ENCODE measurements around the gene FBL.
A peak's percentile ranks its signal among the peaks of the same experiment; 100 is the strongest.

The FBL gene

DNA sequence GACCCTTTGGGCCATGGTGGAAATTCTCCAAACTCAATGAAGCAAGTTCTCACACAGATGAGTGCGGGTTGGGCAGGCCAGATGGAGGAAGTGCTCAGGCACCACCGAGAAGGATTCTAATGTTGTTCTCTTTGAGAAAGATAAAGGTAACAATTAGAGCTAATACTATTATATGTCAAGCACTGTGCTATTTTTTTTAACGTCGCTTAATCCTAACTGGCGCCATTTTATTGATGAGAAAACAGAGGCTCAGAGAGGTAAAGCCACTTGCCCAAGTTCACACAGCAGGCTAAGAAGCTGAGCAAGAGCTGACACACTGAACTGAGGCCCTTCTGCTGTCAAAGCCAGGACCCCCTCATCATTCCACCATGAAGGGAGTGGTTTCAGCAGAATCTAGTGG is 1.0 kb downstream of the FBL start:
- Histone ChIP-seq H3K9me2 (replicated peaks; ENCODE audit: low read depth, low read length) (no peaks in the 10 kb centered on the region), H3F3A (ENCODE audit: low read depth) (no peaks in the 10 kb centered on the region)

DNA sequence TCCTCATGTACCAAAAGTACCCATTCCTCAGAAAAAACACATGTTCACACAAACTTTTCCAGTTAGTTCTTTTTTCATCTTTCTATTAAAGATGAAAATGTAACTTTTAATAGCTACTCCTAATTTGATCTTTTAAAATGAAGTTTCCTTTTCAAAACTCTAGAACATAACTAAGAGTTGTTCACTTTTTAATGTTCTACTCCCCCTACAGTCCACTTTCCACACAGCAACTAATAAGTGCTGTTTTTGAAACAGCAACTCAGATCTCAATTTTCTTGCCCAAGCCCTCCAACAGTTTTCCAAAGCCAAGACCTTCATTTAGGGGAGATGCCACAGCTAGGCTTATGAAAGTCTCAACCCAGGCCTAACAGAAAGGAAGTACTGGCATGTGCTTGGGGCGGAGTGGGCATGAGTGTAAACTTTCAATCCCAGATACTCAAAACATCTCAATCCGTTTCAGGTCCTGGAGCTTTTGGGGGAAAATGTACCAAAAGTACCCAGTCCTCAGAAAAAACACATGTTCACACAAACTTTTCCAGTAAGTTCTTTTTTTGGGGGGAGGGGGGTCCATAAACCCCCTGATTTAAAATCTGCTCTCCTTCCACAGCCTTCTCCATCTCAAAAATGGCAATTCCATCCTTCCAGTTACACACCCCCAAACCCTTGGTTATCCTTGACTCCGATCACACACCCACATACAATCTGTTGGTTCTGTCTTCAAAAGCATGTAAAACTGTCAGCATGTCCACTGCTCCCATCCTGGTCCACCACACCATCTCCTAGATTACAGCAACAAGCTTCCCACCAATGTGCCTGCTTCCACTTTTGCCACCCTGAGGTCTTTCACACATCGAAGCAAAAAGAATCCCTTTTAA is 2.0 kb downstream of the FBL start:
- Histone ChIP-seq H3F3A (ENCODE audit: low read depth) (no peaks in the 10 kb centered on the region), H3K4me2 (ENCODE audit: low read depth, low read length, poor library complexity, severe bottlenecking) (peak overlapping the region; percentile 77), H3K79me2 (ENCODE audit: insufficient read depth, low read length) (peaks cover 65% of the 10 kb centered on the region), H3K4me3 (ENCODE audit: low read length, poor library complexity, severe bottlenecking) (peak overlapping the region; percentile 94), H3K36me3 (ENCODE audit: insufficient read depth, low read length) (peaks cover 12% of the 10 kb centered on the region; the same call in 1 of the 2 replicates), H3K9me3 (ENCODE audit: insufficient read depth, low read depth, low read length) (no peaks in the 10 kb centered on the region), H2AFZ (ENCODE audit: low read length) (no peak overlapping the region), H3K9ac (ENCODE audit: low read depth, low read length, poor library complexity, severe bottlenecking) (peak overlapping the region; percentile 73), H4K20me1 (ENCODE audit: insufficient read depth, low read length, poor library complexity, severe bottlenecking) (peaks cover 42% of the 10 kb centered on the region), H3K4me1 (ENCODE audit: insufficient read depth, low read length, poor library complexity, severe bottlenecking) (peaks cover 34% of the 10 kb centered on the region), H3K9me2 (replicated peaks; ENCODE audit: low read depth, low read length) (no peaks in the 10 kb centered on the region), H3K27me3 (ENCODE audit: insufficient read depth, low read length, poor library complexity, severe bottlenecking) (no peaks in the 10 kb centered on the region)
- no peak for TF ChIP-seq EZH2phosphoT487 (IDR thresholded peaks at IDR 0.05; ENCODE audit: borderline replicate concordance)
- TF ChIP-seq, protein P1, sequence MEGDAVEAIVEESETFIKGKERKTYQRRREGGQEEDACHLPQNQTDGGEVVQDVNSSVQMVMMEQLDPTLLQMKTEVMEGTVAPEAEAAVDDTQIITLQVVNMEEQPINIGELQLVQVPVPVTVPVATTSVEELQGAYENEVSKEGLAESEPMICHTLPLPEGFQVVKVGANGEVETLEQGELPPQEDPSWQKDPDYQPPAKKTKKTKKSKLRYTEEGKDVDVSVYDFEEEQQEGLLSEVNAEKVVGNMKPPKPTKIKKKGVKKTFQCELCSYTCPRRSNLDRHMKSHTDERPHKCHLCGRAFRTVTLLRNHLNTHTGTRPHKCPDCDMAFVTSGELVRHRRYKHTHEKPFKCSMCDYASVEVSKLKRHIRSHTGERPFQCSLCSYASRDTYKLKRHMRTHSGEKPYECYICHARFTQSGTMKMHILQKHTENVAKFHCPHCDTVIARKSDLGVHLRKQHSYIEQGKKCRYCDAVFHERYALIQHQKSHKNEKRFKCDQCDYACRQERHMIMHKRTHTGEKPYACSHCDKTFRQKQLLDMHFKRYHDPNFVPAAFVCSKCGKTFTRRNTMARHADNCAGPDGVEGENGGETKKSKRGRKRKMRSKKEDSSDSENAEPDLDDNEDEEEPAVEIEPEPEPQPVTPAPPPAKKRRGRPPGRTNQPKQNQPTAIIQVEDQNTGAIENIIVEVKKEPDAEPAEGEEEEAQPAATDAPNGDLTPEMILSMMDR (conservative IDR thresholded peaks at IDR 0.05; ENCODE audit: low read length): peak; percentile 83

More for the DNA sequence above, 1.0 kb downstream of the FBL start:
- Histone ChIP-seq H3K79me2 (ENCODE audit: insufficient read depth, low read length) (peaks cover 59% of the 10 kb centered on the region), H3K4me3 (ENCODE audit: low read length, poor library complexity, severe bottlenecking) (peak overlapping the region; percentile 94), H3K4me1 (ENCODE audit: insufficient read depth, low read length, poor library complexity, severe bottlenecking) (peaks cover 34% of the 10 kb centered on the region), H3K9ac (ENCODE audit: low read depth, low read length, poor library complexity, severe bottlenecking) (peak overlapping the region; percentile 73), H3K36me3 (ENCODE audit: insufficient read depth, low read length) (peaks cover 2% of the 10 kb centered on the region; the same call in 1 of the 2 replicates), H3K9me3 (ENCODE audit: insufficient read depth, low read depth, low read length) (no peaks in the 10 kb centered on the region), H4K20me1 (ENCODE audit: insufficient read depth, low read length, poor library complexity, severe bottlenecking) (peaks cover 38% of the 10 kb centered on the region), H3K4me2 (ENCODE audit: low read depth, low read length, poor library complexity, severe bottlenecking) (peak overlapping the region; percentile 77), H2AFZ (ENCODE audit: low read length) (no peak overlapping the region), H3K27me3 (ENCODE audit: insufficient read depth, low read length, poor library complexity, severe bottlenecking) (no peaks in the 10 kb centered on the region)
- TF ChIP-seq EZH2phosphoT487 (IDR thresholded peaks at IDR 0.05; ENCODE audit: borderline replicate concordance): no peak
- TF ChIP-seq, protein P1 (conservative IDR thresholded peaks at IDR 0.05; ENCODE audit: low read length): no peak

DNA sequence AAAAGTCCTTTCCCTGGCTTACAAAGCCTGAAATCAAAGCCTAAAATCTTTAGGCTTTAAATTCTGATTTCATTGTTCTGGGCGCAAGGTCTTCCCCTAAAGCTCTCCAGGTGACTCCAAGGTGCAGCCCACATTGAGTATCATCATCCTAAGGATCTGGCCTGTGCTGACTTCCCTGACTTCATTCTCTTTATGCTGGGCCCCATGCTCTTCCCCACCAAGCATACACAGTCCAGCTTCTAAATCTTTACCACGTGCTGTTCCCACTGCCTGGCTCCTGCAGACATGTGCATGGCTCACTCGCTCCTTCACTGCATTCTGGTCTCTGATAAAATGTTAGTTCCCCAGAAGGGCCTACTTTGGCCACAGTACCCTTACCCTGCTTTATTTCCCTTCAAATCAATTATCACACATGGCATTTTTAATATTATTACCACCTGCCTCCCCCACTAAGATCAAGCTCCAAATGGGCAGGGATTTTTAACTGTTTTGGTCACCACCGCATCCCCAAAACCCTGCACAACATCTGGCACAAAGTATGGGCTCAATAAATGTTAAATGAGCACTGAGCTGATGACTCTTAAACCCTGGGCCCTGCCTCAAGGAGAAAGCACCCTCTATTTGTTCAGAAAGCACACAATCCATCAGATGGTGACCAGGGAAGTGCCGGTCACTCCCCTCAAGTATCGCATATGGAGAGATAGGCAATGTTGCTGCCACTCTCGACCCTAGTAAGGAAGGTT is 3.3 kb downstream of the FBL start:
- Histone ChIP-seq H3K79me2 (ENCODE audit: insufficient read depth, low read length) (peaks cover 65% of the 10 kb centered on the region), H3K4me3 (ENCODE audit: low read length, poor library complexity, severe bottlenecking) (peak overlapping the region; percentile 94), H3F3A (ENCODE audit: low read depth) (no peaks in the 10 kb centered on the region), H3K9me3 (ENCODE audit: insufficient read depth, low read depth, low read length) (no peaks in the 10 kb centered on the region), H2AFZ (ENCODE audit: low read length) (no peak overlapping the region), H3K9me2 (replicated peaks; ENCODE audit: low read depth, low read length) (no peaks in the 10 kb centered on the region), H3K36me3 (ENCODE audit: insufficient read depth, low read length) (peaks cover 25% of the 10 kb centered on the region; the same call in 1 of the 2 replicates), H3K4me1 (ENCODE audit: insufficient read depth, low read length, poor library complexity, severe bottlenecking) (peaks cover 34% of the 10 kb centered on the region), H4K20me1 (ENCODE audit: insufficient read depth, low read length, poor library complexity, severe bottlenecking) (peaks cover 42% of the 10 kb centered on the region), H3K9ac (ENCODE audit: low read depth, low read length, poor library complexity, severe bottlenecking) (peak overlapping the region; percentile 73), H3K4me2 (ENCODE audit: low read depth, low read length, poor library complexity, severe bottlenecking) (peak overlapping the region; percentile 77), H3K27me3 (ENCODE audit: insufficient read depth, low read length, poor library complexity, severe bottlenecking) (no peaks in the 10 kb centered on the region)
- no peak for TF ChIP-seq EZH2phosphoT487 (IDR thresholded peaks at IDR 0.05; ENCODE audit: borderline replicate concordance)
- TF ChIP-seq, protein P1 (conservative IDR thresholded peaks at IDR 0.05; ENCODE audit: low read length): no peak
